ENCODE results near the gene FMO5. TPM values are rescaled to one million over a fixed set of nuclear protein-coding genes. Genes with fewer than 3 reads are reported as not detected.
"Not testable (repeated sequence)": the region's sequence is repeated elsewhere in the genome, so short reads cannot be mapped to it uniquely, and the experiment has no call there.

FMO5 gene
- total RNA-seq, 2 donors from 2014 or later, result 1.9 to 4.7 TPM

GRCh38 chr1:147163019-147163418 lies 62.1 kb downstream of the FMO5 start:
- Histone ChIP-seq H3K4me1 (ENCODE audit: control insufficient read depth in 1 of 2, low read depth in 2 of 2) (peaks cover 0 to 4% of the 10 kb centered on the region in 2 donors), H3K27me3 (replicated peaks; ENCODE audit: insufficient read depth) (no peaks in the 10 kb centered on the region), H3K27ac (no peak overlapping the region), H3K9me3 (no peaks in the 10 kb centered on the region), H3K36me3 (peaks cover 31% of the 10 kb centered on the region), H3K4me3 (no peak overlapping the region)
- TF ChIP-seq CTCF (IDR thresholded peaks at IDR 0.05), result no peak
- no peak for ATAC-seq (ENCODE audit: insufficient number of reproducible peaks, low FRiP score, low read depth)
- DNase-seq (ENCODE audit: low spot score), result no peak

GRCh38 chr1:147162093-147162492 lies 63.0 kb downstream of the FMO5 start:
- no peaks in the 10 kb centered on the region for H3K9me3 ChIP-seq
- H3K4me1 ChIP-seq (ENCODE audit: control insufficient read depth in 1 of 2, low read depth in 2 of 2), result no peaks in the 10 kb centered on the region
- no peak overlapping the region for H3K4me3 ChIP-seq
- no peak for TF ChIP-seq CTCF (IDR thresholded peaks at IDR 0.05)
- H3K27ac ChIP-seq, result no peak overlapping the region
- H3K36me3 ChIP-seq, result peaks cover 40% of the 10 kb centered on the region
- H3K27me3 ChIP-seq (replicated peaks; ENCODE audit: insufficient read depth), result no peaks in the 10 kb centered on the region
- DNase-seq (ENCODE audit: low spot score) (no peak), ATAC-seq (ENCODE audit: insufficient number of reproducible peaks, low FRiP score, low read depth) (no peak)

GRCh38 chr1:147157116-147157515 lies 68.0 kb downstream of the FMO5 start:
- H3K27me3 ChIP-seq (replicated peaks; ENCODE audit: insufficient read depth); H3K4me3 ChIP-seq; H3K4me1 ChIP-seq (ENCODE audit: control insufficient read depth in 1 of 2, low read depth in 2 of 2); H3K9me3 ChIP-seq; DNase-seq (ENCODE audit: low spot score); H3K27ac ChIP-seq; ATAC-seq (ENCODE audit: insufficient number of reproducible peaks, low FRiP score, low read depth): not testable (repeated sequence)
- peaks cover 49% of the 10 kb centered on the region for H3K36me3 ChIP-seq

- ATAC-seq (ENCODE audit: insufficient number of reproducible peaks, low FRiP score, low read depth) (no peak), DNase-seq (ENCODE audit: low spot score) (no peak)
- H3K4me3 ChIP-seq, result no peak overlapping the region
- TF ChIP-seq CTCF (IDR thresholded peaks at IDR 0.05), result no peak
- H3K4me1 ChIP-seq (ENCODE audit: control insufficient read depth in 1 of 2, low read depth in 2 of 2), result no peaks in the 10 kb centered on the region
- no peaks in the 10 kb centered on the region for H3K9me3 ChIP-seq
- peaks cover 49% of the 10 kb centered on the region for H3K36me3 ChIP-seq
- no peaks in the 10 kb centered on the region for H3K27me3 ChIP-seq (replicated peaks; ENCODE audit: insufficient read depth)
- H3K27ac ChIP-seq, result no peak overlapping the region
Observed at GRCh38 chr1:147156642-147157041, 68.5 kb downstream of the FMO5 start.

- Histone ChIP-seq H3K36me3 (peaks cover 22% of the 10 kb centered on the region), H3K4me1 (ENCODE audit: control insufficient read depth in 1 of 2, low read depth in 2 of 2) (no peaks in the 10 kb centered on the region), H3K4me3 (no peak overlapping the region), H3K9me3 (no peaks in the 10 kb centered on the region), H3K27ac (no peak overlapping the region), H3K27me3 (replicated peaks; ENCODE audit: insufficient read depth) (no peaks in the 10 kb centered on the region)
- no peak for TF ChIP-seq CTCF (IDR thresholded peaks at IDR 0.05)
- DNase-seq (ENCODE audit: low spot score) (no peak), ATAC-seq (ENCODE audit: insufficient number of reproducible peaks, low FRiP score, low read depth) (no peak)
Observed at GRCh38 chr1:147152772-147153171, 72.4 kb downstream of the FMO5 start.

GRCh38 chr1:147151244-147151643 lies 73.9 kb downstream of the FMO5 start:
- peaks cover 9% of the 10 kb centered on the region for H3K36me3 ChIP-seq
- no peaks in the 10 kb centered on the region for H3K4me1 ChIP-seq (ENCODE audit: control insufficient read depth in 1 of 2, low read depth in 2 of 2)
- TF ChIP-seq CTCF (IDR thresholded peaks at IDR 0.05), result no peak
- ATAC-seq (ENCODE audit: insufficient number of reproducible peaks, low FRiP score, low read depth), result no peak
- H3K9me3 ChIP-seq, result no peaks in the 10 kb centered on the region
- no peak for DNase-seq (ENCODE audit: low spot score)
- H3K4me3 ChIP-seq, result no peak overlapping the region
- no peaks in the 10 kb centered on the region for H3K27me3 ChIP-seq (replicated peaks; ENCODE audit: insufficient read depth)
- no peak overlapping the region for H3K27ac ChIP-seq
